Uterus (tissue), 4 donors: ENCODE measurements around the gene ABCC4. TPM values are rescaled to one million over a fixed set of nuclear protein-coding genes. Genes with fewer than 3 reads are reported as not detected.
A peak's percentile ranks its signal among the peaks of the same experiment; 100 is the strongest.

ENCODE experiments used
- DNase-seq, 2 donors: peaks; one replicate each; pipeline ENCODE4 v3.0.0-alpha.2; 2019 to 2020
- H3K27ac ChIP-seq, 2 donors: fragments of 200-600 bp; sonication (generic); 1 replicate in 1 of 2; 2 replicates in 1 of 2; pipeline ENCODE4 v1.5.1; 2016 to 2018
- H3K27me3 ChIP-seq, 2 donors: fragments of 200-600 bp; sonication (generic); one replicate each; pipeline ENCODE4 v1.5.1; 2018 to 2019; ENCODE audit warnings: control low read depth in 1 of 2
- H3K36me3 ChIP-seq, 2 donors: fragments of 200-600 bp; sonication (generic); one replicate each; pipeline ENCODE4 v1.5.1; 2019; ENCODE audit warnings: control low read depth in 1 of 2
- H3K4me1 ChIP-seq, 2 donors: fragments of 200-600 bp; sonication (generic); one replicate each; pipeline ENCODE4 v1.5.1; 2018 to 2019; ENCODE audit warnings: control low read depth in 1 of 2
- H3K4me3 ChIP-seq, 2 donors: fragments of 200-600 bp; sonication (generic); 1 replicate in 1 of 2; 2 replicates in 1 of 2; pipeline ENCODE4 v1.5.1; 2018 to 2019; ENCODE audit warnings: mild to moderate bottlenecking in 1 of 2
- H3K9me3 ChIP-seq, 2 donors: fragments of 200-600 bp; sonication (generic); one replicate each; pipeline ENCODE4 v1.5.1; 2019; ENCODE audit warnings: control low read depth in 1 of 2
- CTCF ChIP-seq, 4 experiments: fragments of 200-600 bp in 2 of 4; fragments of 450-650 bp in 2 of 4; sonication (generic) in 2 of 4; IDR thresholded peaks; one replicate each; pipeline ENCODE4 v1.5.1; 2016 to 2019; ENCODE audit warnings: antibody characterized with exemption in 4 of 4, mild to moderate bottlenecking in 2 of 4, moderate library complexity in 1 of 4
- POLR2A ChIP-seq, 2 donors: fragments of 450-650 bp; IDR thresholded peaks; one replicate each; pipeline ENCODE4 v1.6.1; 2016; ENCODE audit warnings: antibody characterized with exemption in 2 of 2, mild to moderate bottlenecking in 1 of 2, moderate library complexity in 1 of 2
- intact Hi-C: fragments of 100-400 bp; cut with DNase I; formaldehyde crosslinking; loops from one replicate; pipeline ENCODE4 v1.15.1; 2023; ENCODE audit warnings: low total_unique reads
- small RNA-seq: library from RNA; depleted of rRNA; stranded (forward); fragments of <200 nt; gene quantifications from one replicate; pipeline ENCODE3, GENCODE V24; 2016
- total RNA-seq, 4 donors: library from RNA; depleted of rRNA in 3 of 4; stranded (reverse); fragments of >200 nt in 3 of 4; gene quantifications; one replicate each; pipeline versions ENCODE4 v1.1.0 to v1.2.4, GENCODE V29; 2014 to 2023
- donor health status: DM: yes; HTN: yes; CAD: no.

Gene ABCC4
- total RNA-seq, 4 donors from 2014 or later, result 13.8 to 37.7 (median 25.3) TPM

DNA sequence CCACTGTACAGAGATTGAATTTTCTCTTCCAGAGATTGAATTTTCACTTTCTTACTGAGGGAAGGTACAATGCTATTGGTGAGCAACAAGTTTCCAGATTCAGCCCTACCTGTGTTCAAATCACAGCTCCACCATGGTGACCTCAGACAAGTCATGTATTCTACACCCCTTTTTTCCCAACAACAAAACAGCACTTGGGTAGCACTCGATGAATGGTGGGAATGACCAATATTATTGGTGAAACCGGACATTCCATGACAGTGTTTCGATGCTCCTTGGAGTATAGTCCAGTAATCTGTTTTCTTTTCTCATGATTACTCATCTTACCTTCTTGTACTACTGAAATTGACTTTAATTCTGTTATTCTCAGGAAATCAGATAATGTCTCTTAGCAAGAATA lies 322.7 kb downstream of the ABCC4 start:
- no peaks in the 10 kb centered on the region for H3K36me3 ChIP-seq
- intact Hi-C loops, result no loop called here
- H3K27ac ChIP-seq, result no peak overlapping the region
- no peak for TF ChIP-seq POLR2A (IDR thresholded peaks at IDR 0.05)
- H3K27me3 ChIP-seq, result no peaks in the 10 kb centered on the region
- no peaks in the 10 kb centered on the region for H3K4me1 ChIP-seq
- no peak overlapping the region for H3K4me3 ChIP-seq
- no peak for DNase-seq
- no peaks in the 10 kb centered on the region for H3K9me3 ChIP-seq

DNA sequence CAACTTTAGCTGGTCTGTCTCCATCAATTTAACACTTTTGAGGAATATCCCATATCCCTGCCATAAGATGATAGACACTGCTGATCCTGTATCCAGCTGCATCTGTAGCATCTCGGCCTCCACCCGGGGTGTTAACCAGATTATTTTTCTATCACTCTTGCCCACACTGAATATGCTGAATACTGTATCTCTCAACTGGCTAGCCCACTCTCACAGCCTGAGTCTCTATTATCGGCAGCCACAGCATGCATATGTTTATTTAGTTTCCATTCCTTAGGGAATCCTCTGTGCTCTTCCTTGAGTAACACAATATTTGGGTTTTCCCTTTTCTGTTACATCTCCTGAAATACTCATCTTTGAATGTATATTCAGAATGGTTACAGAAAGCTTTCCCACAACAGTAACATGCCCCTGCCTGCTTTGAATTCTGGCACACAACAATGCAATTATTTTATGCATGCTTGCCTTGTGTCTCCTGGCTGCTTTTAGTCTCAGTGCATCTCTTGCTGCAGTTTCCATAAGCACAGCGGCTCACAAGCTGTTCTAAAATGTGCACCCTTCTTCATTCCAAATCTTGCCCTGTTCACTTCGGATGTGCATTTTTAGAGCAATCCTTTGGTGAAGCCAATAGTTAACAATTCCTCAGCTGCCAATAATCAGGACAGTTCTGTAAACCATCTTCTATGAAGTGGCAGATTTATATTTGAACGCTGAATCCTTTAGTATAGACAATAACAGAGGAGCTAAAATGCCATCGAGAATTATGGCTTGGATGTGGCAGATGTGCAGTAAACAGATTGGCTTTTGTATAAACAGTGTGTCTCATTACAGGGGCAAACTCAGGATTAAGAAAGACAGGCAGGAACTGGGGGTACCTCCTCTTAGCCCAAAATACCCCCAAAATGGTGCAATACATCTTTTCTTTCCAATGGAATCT lies 327.0 kb downstream of the ABCC4 start:
- Histone ChIP-seq H3K27ac (no peak overlapping the region), H3K9me3 (no peaks in the 10 kb centered on the region), H3K27me3 (no peaks in the 10 kb centered on the region), H3K36me3 (no peaks in the 10 kb centered on the region), H3K4me1 (no peaks in the 10 kb centered on the region), H3K4me3 (no peak overlapping the region)
- intact Hi-C loops, result no loop called here
- DNase-seq, result no peak
- TF ChIP-seq CTCF (IDR thresholded peaks at IDR 0.05) (no peak), POLR2A (IDR thresholded peaks at IDR 0.05) (no peak)

- intact Hi-C loops, result no loop called here
- Histone ChIP-seq H3K27ac (no peak overlapping the region), H3K4me3 (no peak overlapping the region), H3K36me3 (no peaks in the 10 kb centered on the region), H3K4me1 (no peaks in the 10 kb centered on the region), H3K9me3 (no peaks in the 10 kb centered on the region), H3K27me3 (no peaks in the 10 kb centered on the region)
- no peak for DNase-seq
- TF ChIP-seq CTCF (IDR thresholded peaks at IDR 0.05) (no peak), POLR2A (IDR thresholded peaks at IDR 0.05) (no peak)
These were observed 329.0 kb downstream of the ABCC4 start for GRCh38 chr13:94972262-94972661.

Small RNA genes within 50 kb of the gene (small RNA-seq; reads per million reads assigned to genes)
- gene RNU6-62P (not detected), gene RNY3P8 (not detected), gene RNY4P27 (7.6 reads per million, percentile 88 among the genes with 10 or more reads in this experiment)
